Thoracic aorta (tissue), 2 donors: ENCODE measurements around the gene ARNT2. TPM values are rescaled to one million over a fixed set of nuclear protein-coding genes. Genes with fewer than 3 reads are reported as not detected.

ENCODE experiments used
- ATAC-seq: fragments of 150-250 bp; one replicate; pipeline ENCODE4 v1.8.0; 2017; ENCODE audit warnings: low read depth; ENCODE audit not compliant: insufficient number of reproducible peaks, low FRiP score
- DNase-seq: peaks from one replicate; pipeline ENCODE4 v3.0.0-alpha.2; 2020; ENCODE audit warnings: low spot score
- H3K27ac ChIP-seq, 2 donors: fragments of 200-600 bp; sonication (generic); 1 replicate in 1 of 2; 2 replicates in 1 of 2; pipeline ENCODE4 v1.5.1; 2016; ENCODE audit warnings: mild to moderate bottlenecking in 2 of 2, moderate library complexity in 2 of 2
- H3K27me3 ChIP-seq: fragments of 200-600 bp; sonication (generic); replicated peaks from 2 replicates; pipeline ENCODE4 v1.6.0; 2016; ENCODE audit warnings: mild to moderate bottlenecking; ENCODE audit not compliant: insufficient read depth
- H3K36me3 ChIP-seq: fragments of 200-600 bp; sonication (generic); one replicate; pipeline ENCODE4 v1.5.1; 2016
- H3K4me1 ChIP-seq, 2 donors: fragments of 200-600 bp; sonication (generic); 1 replicate in 1 of 2; 2 replicates in 1 of 2; pipeline versions ENCODE4 v1.5.1 to v1.6.0; 2016; ENCODE audit warnings: low read depth in 2 of 2, mild to moderate bottlenecking in 1 of 2; ENCODE audit not compliant: control insufficient read depth in 1 of 2
- H3K4me3 ChIP-seq: fragments of 200-600 bp; sonication (generic); 2 replicates; pipeline ENCODE4 v1.5.1; 2016; ENCODE audit warnings: mild to moderate bottlenecking
- H3K9me3 ChIP-seq: fragments of 200-600 bp; sonication (generic); 2 replicates; pipeline ENCODE4 v1.5.1; 2016
- CTCF ChIP-seq: fragments of 200-600 bp; sonication (generic); IDR thresholded peaks from one replicate; pipeline ENCODE4 v1.5.1; 2019; ENCODE audit warnings: antibody characterized with exemption
- total RNA-seq, 2 donors: library from RNA; depleted of rRNA; stranded (reverse); fragments of >200 nt; gene quantifications; one replicate each; pipeline versions ENCODE4 v1.1.0 to v1.2.3, GENCODE V29; 2016

Gene ARNT2
- total RNA-seq, 2 donors from 2014 or later: 5.8 to 22.9 TPM

- Histone ChIP-seq H3K9me3 (no peaks in the 10 kb centered on the region), H3K27ac (no peak overlapping the region), H3K4me3 (no peak overlapping the region), H3K36me3 (no peaks in the 10 kb centered on the region), H3K27me3 (no peaks in the 10 kb centered on the region), H3K4me1 (no peaks in the 10 kb centered on the region)
- no peak for TF ChIP-seq CTCF
- no peak for DNase-seq
- ATAC-seq: no peak
Observed at GRCh38 chr15:80440024-80440423, 35.8 kb downstream of the ARNT2 start.

- TF ChIP-seq CTCF: no peak
- Histone ChIP-seq H3K9me3 (no peaks in the 10 kb centered on the region), H3K36me3 (no peaks in the 10 kb centered on the region)
Observed at GRCh38 chr15:80441041-80441440, 36.9 kb downstream of the ARNT2 start.

GRCh38 chr15:80441714-80442113 is 37.5 kb downstream of the ARNT2 start:
- no peaks in the 10 kb centered on the region for H3K36me3 ChIP-seq
- H3K27me3 ChIP-seq: no peaks in the 10 kb centered on the region
- no peaks in the 10 kb centered on the region for H3K9me3 ChIP-seq
- no peaks in the 10 kb centered on the region for H3K4me1 ChIP-seq
- TF ChIP-seq CTCF: no peak
- DNase-seq: no peak
- H3K4me3 ChIP-seq: no peak overlapping the region
- no peak for ATAC-seq
- H3K27ac ChIP-seq: no peak overlapping the region

More at GRCh38 chr15:80441041-80441440, 36.9 kb downstream of the ARNT2 start:
- no peak for DNase-seq
- H3K27me3 ChIP-seq: no peaks in the 10 kb centered on the region
- H3K4me3 ChIP-seq: no peak overlapping the region
- ATAC-seq: no peak
- H3K27ac ChIP-seq: no peak overlapping the region
- no peaks in the 10 kb centered on the region for H3K4me1 ChIP-seq

GRCh38 chr15:80442728-80443403 is 38.7 kb downstream of the ARNT2 start:
- Histone ChIP-seq H3K27me3 (no peaks in the 10 kb centered on the region), H3K9me3 (no peaks in the 10 kb centered on the region), H3K4me1 (no peaks in the 10 kb centered on the region), H3K4me3 (no peak overlapping the region), H3K36me3 (no peaks in the 10 kb centered on the region), H3K27ac (no peak overlapping the region)
- no peak for DNase-seq
- ATAC-seq: no peak
- TF ChIP-seq CTCF: no peak

- no peak for ATAC-seq
- H3K27me3 ChIP-seq: no peaks in the 10 kb centered on the region
- TF ChIP-seq CTCF: no peak
- no peak overlapping the region for H3K4me3 ChIP-seq
- no peaks in the 10 kb centered on the region for H3K9me3 ChIP-seq
- H3K27ac ChIP-seq: no peak overlapping the region
- DNase-seq: no peak
- no peaks in the 10 kb centered on the region for H3K4me1 ChIP-seq
- no peaks in the 10 kb centered on the region for H3K36me3 ChIP-seq
Observed at GRCh38 chr15:80444680-80445251, 40.6 kb downstream of the ARNT2 start.
